WTC11 (cell line): ENCODE results near the gene ALPK1. TPM values are rescaled to one million over a fixed set of nuclear protein-coding genes. Genes with fewer than 3 reads are reported as not detected.

Experiments
- ATAC-seq: fragments of 200-7000 bp; cut with Tn5 transposase; 2 replicates; pipeline ENCODE4 v1.10.0; 2021; ENCODE audit warnings: mild to moderate bottlenecking, moderate library complexity
- CTCF ChIA-PET: fragments of 300-600 bp; sonication (Branson Sonifier 250); formaldehyde crosslinking; loops from one replicate; lab custom pipeline; 2021; ENCODE audit warnings: antibody characterized with exemption; lab: Charles Lee
- POLR2A ChIA-PET: fragments of 350-600 bp; sonication (Branson Sonifier 250); formaldehyde crosslinking; loops from one replicate; lab custom pipeline; 2021; ENCODE audit warnings: antibody characterized with exemption; lab: Charles Lee
- DNase-seq: peaks from one replicate; pipeline ENCODE4 v3.0.0; 2021; ENCODE audit warnings: low spot score
- H3K27ac Mint-ChIP-seq: 2 replicates; pipeline ENCODE4 v1.8.0; 2021; ENCODE audit warnings: mixed read lengths
- H3K27me3 Mint-ChIP-seq: 2 replicates; pipeline ENCODE4 v1.8.0; 2021; ENCODE audit warnings: low read depth, mild to moderate bottlenecking, moderate library complexity, mixed read lengths
- H3K36me3 Mint-ChIP-seq: 2 replicates; pipeline ENCODE4 v1.8.0; 2021; ENCODE audit warnings: mixed read lengths
- H3K4me1 Mint-ChIP-seq: 2 replicates; pipeline ENCODE4 v1.8.0; 2022; ENCODE audit warnings: mixed read lengths
- H3K4me3 Mint-ChIP-seq: 2 replicates; pipeline ENCODE4 v1.8.0; 2021; ENCODE audit warnings: mild to moderate bottlenecking, moderate library complexity, mixed read lengths
- H3K9me3 Mint-ChIP-seq: 2 replicates; pipeline ENCODE4 v1.8.0; 2021; ENCODE audit warnings: mixed read lengths
- ATF6 ChIP-seq: sonication (generic); formaldehyde crosslinking; IDR thresholded peaks from 2 replicates; pipeline ENCODE4 v1.8.1; 2023; ENCODE audit warnings: mild to moderate bottlenecking, missing genetic modification reagents
- FOXK1 ChIP-seq: sonication (generic); formaldehyde crosslinking; IDR thresholded peaks from 2 replicates; pipeline ENCODE4 v1.8.0; 2022; ENCODE audit warnings: mild to moderate bottlenecking, moderate library complexity, missing genetic modification reagents
- GRHL2 ChIP-seq: fragments of 250-450 bp; sonication (Bioruptor Pico); IDR thresholded peaks from 2 replicates; pipeline ENCODE4 v1.8.0; 2022; ENCODE audit warnings: mild to moderate bottlenecking, moderate library complexity; ENCODE audit not compliant: insufficient replicate concordance, severe bottlenecking
- GTF2I ChIP-seq: fragments of 250-450 bp; sonication (Bioruptor Pico); conservative IDR thresholded peaks from 2 replicates; pipeline ENCODE4 v1.4.0; 2021; ENCODE audit warnings: mild to moderate bottlenecking
- IRF1 ChIP-seq: sonication (generic); formaldehyde crosslinking; IDR thresholded peaks from 2 replicates; pipeline ENCODE4 v1.8.0; 2023; ENCODE audit warnings: missing genetic modification reagents
- JUN ChIP-seq: sonication (generic); formaldehyde crosslinking; IDR thresholded peaks from 2 replicates; pipeline ENCODE4 v1.8.0; 2023; ENCODE audit warnings: mild to moderate bottlenecking, missing genetic modification reagents
- KAT7 ChIP-seq: sonication (generic); formaldehyde crosslinking; IDR thresholded peaks from 2 replicates; pipeline ENCODE4 v1.8.1; 2023; ENCODE audit warnings: missing genetic modification reagents, mild to moderate bottlenecking, borderline replicate concordance
- MLX ChIP-seq: sonication (generic); formaldehyde crosslinking; IDR thresholded peaks from 2 replicates; pipeline ENCODE4 v1.8.1; 2023; ENCODE audit warnings: mild to moderate bottlenecking, missing genetic modification reagents, moderate library complexity
- NFYB ChIP-seq: sonication (generic); formaldehyde crosslinking; conservative IDR thresholded peaks from 2 replicates; pipeline ENCODE4 v1.8.0; 2022; ENCODE audit warnings: low read depth, missing genetic modification reagents
- NR3C1 ChIP-seq: sonication (generic); formaldehyde crosslinking; conservative IDR thresholded peaks from 2 replicates; pipeline ENCODE4 v1.8.1; 2023; ENCODE audit warnings: low read depth, mild to moderate bottlenecking, missing genetic modification reagents
- TEAD1 ChIP-seq: sonication (generic); formaldehyde crosslinking; IDR thresholded peaks from 2 replicates; pipeline ENCODE4 v1.8.0; 2022; ENCODE audit warnings: mild to moderate bottlenecking, missing genetic modification reagents
- ZNF396 ChIP-seq: fragments of 250-450 bp; sonication (Bioruptor Pico); IDR thresholded peaks from 2 replicates; pipeline ENCODE4 v1.8.0; 2021; ENCODE audit warnings: mild to moderate bottlenecking, moderate library complexity, borderline replicate concordance
- ZNF423 ChIP-seq: fragments of 250-450 bp; sonication (Bioruptor Pico); IDR thresholded peaks from 2 replicates; pipeline ENCODE4 v2.1.2; 2022; ENCODE audit warnings: mild to moderate bottlenecking, moderate library complexity
- total RNA-seq: library from RNA; stranded (reverse); gene quantifications from 3 replicates; pipeline ENCODE4 v1.2.3, GENCODE V29; 2021
- TF ChIP-seq, protein P1 (sequence below): fragments of 250-450 bp; sonication (Bioruptor Pico); IDR thresholded peaks from 2 replicates; pipeline ENCODE4 v2.1.2; 2022; ENCODE audit warnings: mild to moderate bottlenecking, moderate library complexity
- TF ChIP-seq, protein P2 (sequence below): fragments of 250-450 bp; sonication (Bioruptor Pico); IDR thresholded peaks from 2 replicates; pipeline ENCODE4 v1.9.0; 2021; ENCODE audit warnings: mild to moderate bottlenecking
- TF ChIP-seq, protein P3 (sequence below): sonication (generic); formaldehyde crosslinking; IDR thresholded peaks from 2 replicates; pipeline ENCODE4 v1.8.0; 2022; ENCODE audit warnings: mild to moderate bottlenecking, missing genetic modification reagents

Gene ALPK1
- total RNA-seq, 1 experiment from 2014 or later, result 0.50 TPM

GRCh38 chr4:112251019-112251643 lies 46.0 kb upstream of the ALPK1 start (continued):
- TF ChIP-seq NFYB (no peak), GTF2I (CRISPR knock-in tag) (no peak), ATF6 (no peak), TEAD1 (no peak), KAT7 (no peak)
- TF ChIP-seq, protein P1, sequence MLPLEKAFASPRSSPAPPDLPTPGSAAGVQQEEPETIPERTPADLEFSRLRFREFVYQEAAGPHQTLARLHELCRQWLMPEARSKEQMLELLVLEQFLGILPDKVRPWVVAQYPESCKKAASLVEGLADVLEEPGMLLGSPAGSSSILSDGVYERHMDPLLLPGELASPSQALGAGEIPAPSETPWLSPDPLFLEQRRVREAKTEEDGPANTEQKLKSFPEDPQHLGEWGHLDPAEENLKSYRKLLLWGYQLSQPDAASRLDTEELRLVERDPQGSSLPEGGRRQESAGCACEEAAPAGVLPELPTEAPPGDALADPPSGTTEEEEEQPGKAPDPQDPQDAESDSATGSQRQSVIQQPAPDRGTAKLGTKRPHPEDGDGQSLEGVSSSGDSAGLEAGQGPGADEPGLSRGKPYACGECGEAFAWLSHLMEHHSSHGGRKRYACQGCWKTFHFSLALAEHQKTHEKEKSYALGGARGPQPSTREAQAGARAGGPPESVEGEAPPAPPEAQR (CRISPR knock-in tag), result no peak
- TF ChIP-seq, all 79 proteins: peak for 0

DNA sequence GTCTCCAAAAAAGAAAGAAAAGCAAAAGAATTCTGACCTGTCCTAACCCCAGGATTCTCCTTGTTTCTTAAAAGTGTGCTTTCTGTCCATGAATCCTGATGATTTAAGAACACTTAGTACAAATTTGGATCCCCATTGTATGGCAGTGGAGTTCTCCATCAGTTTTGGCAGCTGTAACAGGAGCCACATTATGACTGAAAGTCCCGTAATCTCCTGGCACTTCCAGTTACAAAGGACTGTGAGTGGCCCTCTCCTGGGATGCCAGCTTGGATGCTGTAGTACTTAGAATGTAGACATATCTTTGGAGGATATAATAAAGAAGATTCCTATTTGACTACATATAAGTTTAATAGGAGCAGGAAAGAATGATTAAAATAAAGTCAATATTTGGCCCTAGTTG lies 44.9 kb upstream of the ALPK1 start:
- H3K4me1 Mint-ChIP-seq, result peaks cover 19% of the 10 kb centered on the region
- peaks cover 7% of the 10 kb centered on the region for H3K36me3 Mint-ChIP-seq
- H3K27ac Mint-ChIP-seq, result no peak overlapping the region
- ChIA-PET POLR2A (no interaction called here), CTCF (no interaction called here)
- peaks cover 3% of the 10 kb centered on the region; the same call in 1 of the 2 replicates for H3K9me3 Mint-ChIP-seq
- TF ChIP-seq JUN (CRISPR knock-in tag) (no peak), IRF1 (CRISPR knock-in tag) (no peak), NR3C1 (no peak), FOXK1 (CRISPR knock-in tag) (no peak), MLX (CRISPR knock-in tag) (no peak), ZNF396 (CRISPR knock-in tag) (no peak), GRHL2 (CRISPR knock-in tag) (no peak)
- TF ChIP-seq, protein P2, sequence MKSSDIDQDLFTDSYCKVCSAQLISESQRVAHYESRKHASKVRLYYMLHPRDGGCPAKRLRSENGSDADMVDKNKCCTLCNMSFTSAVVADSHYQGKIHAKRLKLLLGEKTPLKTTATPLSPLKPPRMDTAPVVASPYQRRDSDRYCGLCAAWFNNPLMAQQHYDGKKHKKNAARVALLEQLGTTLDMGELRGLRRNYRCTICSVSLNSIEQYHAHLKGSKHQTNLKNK (CRISPR knock-in tag), result no peak
- H3K4me3 Mint-ChIP-seq, result no peak overlapping the region
- no peaks in the 10 kb centered on the region for H3K27me3 Mint-ChIP-seq
- no peak for DNase-seq
- no peak for ATAC-seq

GRCh38 chr4:112253382-112254000 lies 43.7 kb upstream of the ALPK1 start:
- TF ChIP-seq, protein P3, sequence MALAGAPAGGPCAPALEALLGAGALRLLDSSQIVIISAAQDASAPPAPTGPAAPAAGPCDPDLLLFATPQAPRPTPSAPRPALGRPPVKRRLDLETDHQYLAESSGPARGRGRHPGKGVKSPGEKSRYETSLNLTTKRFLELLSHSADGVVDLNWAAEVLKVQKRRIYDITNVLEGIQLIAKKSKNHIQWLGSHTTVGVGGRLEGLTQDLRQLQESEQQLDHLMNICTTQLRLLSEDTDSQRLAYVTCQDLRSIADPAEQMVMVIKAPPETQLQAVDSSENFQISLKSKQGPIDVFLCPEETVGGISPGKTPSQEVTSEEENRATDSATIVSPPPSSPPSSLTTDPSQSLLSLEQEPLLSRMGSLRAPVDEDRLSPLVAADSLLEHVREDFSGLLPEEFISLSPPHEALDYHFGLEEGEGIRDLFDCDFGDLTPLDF, result no peak
- 0 out of 2 replicates have a peak, but pooled peaks have one; percentile 15 for TF ChIP-seq ZNF423 (CRISPR knock-in tag)
- DNase-seq (peak; percentile 31), ATAC-seq (no peak)
- Mint-ChIP-seq H3K27me3 (no peaks in the 10 kb centered on the region), H3K36me3 (peaks cover 7% of the 10 kb centered on the region), H3K4me3 (no peak overlapping the region), H3K27ac (no peak overlapping the region), H3K9me3 (peaks cover 3% of the 10 kb centered on the region; the same call in 1 of the 2 replicates), H3K4me1 (peaks cover 10% of the 10 kb centered on the region)
- CTCF ChIA-PET, result no interaction called here
- POLR2A ChIA-PET, result no interaction called here
